Activated B cell treated with CpG ODN at 0.5 μM for 24 hours (primary cell): ENCODE measurements around the gene SKIDA1. TPM values are rescaled to one million over a fixed set of nuclear protein-coding genes. Genes with fewer than 3 reads are reported as not detected.

Experiments used
- ATAC-seq: fragments of 200-7000 bp; cut with Tn5 transposase; one replicate; pipeline ENCODE4 v1.10.0; 2021; ENCODE audit warnings: low read depth, mild to moderate bottlenecking, moderate library complexity
- CTCF ChIA-PET: fragments of 350-600 bp; sonication (Branson Sonifier 250); formaldehyde crosslinking; loops from one replicate; lab custom pipeline; 2021; ENCODE audit warnings: antibody characterized with exemption; lab: Charles Lee
- POLR2A ChIA-PET: fragments of 350-600 bp; sonication (Branson Sonifier 250); formaldehyde crosslinking; loops from one replicate; lab custom pipeline; 2021; ENCODE audit warnings: antibody characterized with exemption; lab: Charles Lee
- DNase-seq: peaks from one replicate; pipeline ENCODE4 v3.0.0; 2022
- H3K27ac Mint-ChIP-seq: one replicate; pipeline ENCODE4 v1.8.0; 2020; ENCODE audit warnings: mixed read lengths
- H3K27me3 Mint-ChIP-seq: one replicate; pipeline ENCODE4 v1.8.0; 2021; ENCODE audit warnings: mixed read lengths
- H3K36me3 Mint-ChIP-seq: one replicate; pipeline ENCODE4 v1.8.0; 2021; ENCODE audit warnings: low read depth, mixed read lengths
- H3K4me1 Mint-ChIP-seq: one replicate; pipeline ENCODE4 v1.8.0; 2021; ENCODE audit warnings: mixed read lengths
- H3K4me3 Mint-ChIP-seq: one replicate; pipeline ENCODE4 v1.8.0; 2020; ENCODE audit warnings: mild to moderate bottlenecking, mixed read lengths
- H3K9me3 Mint-ChIP-seq: one replicate; pipeline ENCODE4 v1.8.0; 2020; ENCODE audit warnings: mixed read lengths
- intact Hi-C: fragments of 100-400 bp; cut with micrococcal nuclease; formaldehyde crosslinking; loops from one replicate; pipeline ENCODE4 v1.15.1; 2024
- total RNA-seq: library from RNA; stranded (reverse); gene quantifications from 2 replicates; pipeline ENCODE4 v1.2.3, GENCODE V29; 2022
- TF ChIP-seq, protein P1 (sequence below): fragments of 200-600 bp; IDR thresholded peaks from one replicate; pipeline ENCODE4 v1.8.0; 2022; ENCODE audit warnings: antibody characterized with exemption, mild to moderate bottlenecking

The SKIDA1 gene
- total RNA-seq, 1 donor from 2014 or later = 0.60 TPM

DNA sequence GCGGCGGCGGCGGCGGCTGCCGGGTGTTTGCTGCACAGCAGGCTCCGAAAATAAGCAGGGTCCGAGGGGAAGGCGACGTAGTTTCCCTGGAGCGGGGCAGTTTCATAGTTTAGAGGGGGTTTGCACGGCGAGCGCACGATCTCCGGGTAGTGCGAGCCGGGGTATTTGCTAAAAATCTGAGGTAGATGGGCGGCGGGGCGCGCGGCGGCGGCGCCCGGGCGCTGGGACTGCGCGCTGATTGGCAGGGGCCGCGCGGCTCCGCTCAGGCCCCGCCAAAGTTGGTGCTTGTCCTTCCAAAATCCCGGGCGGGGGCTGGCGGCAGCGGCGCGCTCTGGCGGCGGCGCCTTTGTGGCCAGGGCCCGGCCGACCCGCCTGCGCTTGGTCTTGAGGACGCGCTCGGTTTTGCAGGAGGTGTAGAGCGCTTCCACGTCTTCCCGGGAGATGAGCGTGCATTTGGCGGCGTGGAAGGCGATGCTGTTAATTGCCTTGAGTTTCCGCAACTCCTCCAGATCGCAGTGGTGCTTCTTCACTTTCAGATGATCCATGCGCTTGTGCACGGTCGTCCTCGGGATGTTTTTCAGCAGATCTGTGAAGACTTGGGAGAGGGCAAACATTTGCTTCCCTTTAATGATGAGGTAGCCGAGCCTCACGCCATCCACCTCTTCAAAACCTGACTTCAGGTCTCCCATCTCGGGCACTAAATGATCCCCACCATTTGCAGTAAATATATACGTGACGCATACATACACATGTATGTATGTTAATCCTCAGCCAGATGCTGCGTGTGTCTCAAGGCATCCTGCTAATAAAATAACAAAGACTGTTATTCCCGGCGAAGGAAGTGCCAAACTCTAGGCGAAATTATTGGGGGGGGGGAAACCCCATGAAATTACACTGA is 8.1 kb downstream of the SKIDA1 start:
- H3K9me3 Mint-ChIP-seq = no peaks in the 10 kb centered on the region
- DNase-seq = peak; percentile 39
- TF ChIP-seq, protein P1, sequence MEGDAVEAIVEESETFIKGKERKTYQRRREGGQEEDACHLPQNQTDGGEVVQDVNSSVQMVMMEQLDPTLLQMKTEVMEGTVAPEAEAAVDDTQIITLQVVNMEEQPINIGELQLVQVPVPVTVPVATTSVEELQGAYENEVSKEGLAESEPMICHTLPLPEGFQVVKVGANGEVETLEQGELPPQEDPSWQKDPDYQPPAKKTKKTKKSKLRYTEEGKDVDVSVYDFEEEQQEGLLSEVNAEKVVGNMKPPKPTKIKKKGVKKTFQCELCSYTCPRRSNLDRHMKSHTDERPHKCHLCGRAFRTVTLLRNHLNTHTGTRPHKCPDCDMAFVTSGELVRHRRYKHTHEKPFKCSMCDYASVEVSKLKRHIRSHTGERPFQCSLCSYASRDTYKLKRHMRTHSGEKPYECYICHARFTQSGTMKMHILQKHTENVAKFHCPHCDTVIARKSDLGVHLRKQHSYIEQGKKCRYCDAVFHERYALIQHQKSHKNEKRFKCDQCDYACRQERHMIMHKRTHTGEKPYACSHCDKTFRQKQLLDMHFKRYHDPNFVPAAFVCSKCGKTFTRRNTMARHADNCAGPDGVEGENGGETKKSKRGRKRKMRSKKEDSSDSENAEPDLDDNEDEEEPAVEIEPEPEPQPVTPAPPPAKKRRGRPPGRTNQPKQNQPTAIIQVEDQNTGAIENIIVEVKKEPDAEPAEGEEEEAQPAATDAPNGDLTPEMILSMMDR = no peak

DNA sequence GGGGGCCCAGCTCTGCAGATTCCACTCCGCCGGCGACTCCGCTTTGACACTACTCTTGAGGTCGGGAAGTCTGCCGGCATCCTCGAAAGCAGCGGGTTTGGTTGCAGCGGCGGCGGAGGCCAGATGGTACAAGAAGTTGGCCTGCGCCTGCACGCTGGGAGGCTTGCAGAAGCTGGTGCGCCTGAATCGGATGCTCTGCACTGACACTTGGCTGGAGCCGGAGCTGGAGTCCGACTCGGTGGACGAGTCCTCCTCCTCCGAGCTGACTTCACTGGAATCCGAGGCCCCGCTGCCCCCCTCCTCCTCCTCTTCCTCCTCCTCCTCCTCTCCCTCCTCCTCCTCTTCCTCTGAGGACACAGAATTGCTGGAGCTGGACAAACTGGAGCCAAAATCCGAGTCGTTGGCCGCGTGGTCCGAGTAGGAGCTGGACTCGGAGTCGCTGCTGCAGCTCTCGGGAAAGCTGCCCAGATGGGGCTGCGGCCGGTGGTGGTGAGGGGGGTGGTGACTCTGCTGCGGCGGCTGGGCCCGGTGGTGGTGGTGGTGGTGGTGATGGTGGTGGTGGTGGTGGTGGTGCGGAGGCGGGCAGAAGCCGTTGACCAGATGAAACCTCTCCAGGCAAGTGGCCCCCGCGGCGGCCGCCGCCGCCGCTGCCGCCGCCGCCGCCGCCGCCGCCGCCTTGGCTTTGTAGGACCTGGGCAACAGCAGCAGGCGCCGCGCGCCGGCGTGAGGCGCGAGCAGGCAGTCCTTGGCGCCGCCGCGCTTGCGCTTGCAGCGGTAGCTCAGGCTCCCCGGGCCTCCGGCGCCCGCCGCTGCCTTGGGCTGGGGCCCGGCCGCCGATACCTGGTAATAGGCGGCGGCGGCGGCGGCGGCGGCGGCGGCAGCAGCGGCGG is 9.0 kb downstream of the SKIDA1 start:
- DNase-seq (peak; percentile 48), ATAC-seq (peak; percentile 79)
- peak overlapping the region; percentile 82 for H3K4me3 Mint-ChIP-seq
- intact Hi-C loops = loop anchor here (1.0 to 5.0 kb wide), 5 partner anchors 9 to 1656 kb away; partner anchors contain the start of genes MLLT10 and SKIDA1
- CTCF ChIA-PET = interaction anchor here (1.4 kb wide), 2 partner anchors 20 to 477 kb away, joined by 4 to 6 read pairs; no protein-coding TSS in a partner anchor
- peaks cover 38% of the 10 kb centered on the region for H3K4me1 Mint-ChIP-seq
- POLR2A ChIA-PET = interaction anchor here (0.6 to 1.5 kb wide), 3 partner anchors 20 to 920 kb away, joined by 3 to 10 read pairs (median 4); no protein-coding TSS in a partner anchor
- no peaks in the 10 kb centered on the region for H3K9me3 Mint-ChIP-seq
- H3K36me3 Mint-ChIP-seq = no peaks in the 10 kb centered on the region
- TF ChIP-seq, protein P1 = no peak
- no peak overlapping the region for H3K27ac Mint-ChIP-seq
- H3K27me3 Mint-ChIP-seq = peaks cover 76% of the 10 kb centered on the region

More for the DNA sequence above, 8.1 kb downstream of the SKIDA1 start:
- intact Hi-C loops = loop anchor here (1.0 to 5.0 kb wide), 5 partner anchors 8 to 1681 kb away; partner anchors contain the start of genes MLLT10 and SKIDA1
- H3K36me3 Mint-ChIP-seq = no peaks in the 10 kb centered on the region
- peak; percentile 35 for ATAC-seq
- H3K4me1 Mint-ChIP-seq = peaks cover 38% of the 10 kb centered on the region
- ChIA-PET CTCF (interaction anchor here (0.7 to 1.4 kb wide), 4 partner anchors 21 to 476 kb away, joined by 3 to 7 read pairs (median 5); no protein-coding TSS in a partner anchor), POLR2A (interaction anchor here (0.6 to 1.5 kb wide), 6 partner anchors 10 to 919 kb away, joined by 3 to 10 read pairs (median 4); partner anchors contain the start of gene MLLT10)
- H3K27me3 Mint-ChIP-seq = peaks cover 71% of the 10 kb centered on the region
- peak overlapping the region; percentile 32 for H3K27ac Mint-ChIP-seq
- H3K4me3 Mint-ChIP-seq = peak overlapping the region; percentile 82

DNA sequence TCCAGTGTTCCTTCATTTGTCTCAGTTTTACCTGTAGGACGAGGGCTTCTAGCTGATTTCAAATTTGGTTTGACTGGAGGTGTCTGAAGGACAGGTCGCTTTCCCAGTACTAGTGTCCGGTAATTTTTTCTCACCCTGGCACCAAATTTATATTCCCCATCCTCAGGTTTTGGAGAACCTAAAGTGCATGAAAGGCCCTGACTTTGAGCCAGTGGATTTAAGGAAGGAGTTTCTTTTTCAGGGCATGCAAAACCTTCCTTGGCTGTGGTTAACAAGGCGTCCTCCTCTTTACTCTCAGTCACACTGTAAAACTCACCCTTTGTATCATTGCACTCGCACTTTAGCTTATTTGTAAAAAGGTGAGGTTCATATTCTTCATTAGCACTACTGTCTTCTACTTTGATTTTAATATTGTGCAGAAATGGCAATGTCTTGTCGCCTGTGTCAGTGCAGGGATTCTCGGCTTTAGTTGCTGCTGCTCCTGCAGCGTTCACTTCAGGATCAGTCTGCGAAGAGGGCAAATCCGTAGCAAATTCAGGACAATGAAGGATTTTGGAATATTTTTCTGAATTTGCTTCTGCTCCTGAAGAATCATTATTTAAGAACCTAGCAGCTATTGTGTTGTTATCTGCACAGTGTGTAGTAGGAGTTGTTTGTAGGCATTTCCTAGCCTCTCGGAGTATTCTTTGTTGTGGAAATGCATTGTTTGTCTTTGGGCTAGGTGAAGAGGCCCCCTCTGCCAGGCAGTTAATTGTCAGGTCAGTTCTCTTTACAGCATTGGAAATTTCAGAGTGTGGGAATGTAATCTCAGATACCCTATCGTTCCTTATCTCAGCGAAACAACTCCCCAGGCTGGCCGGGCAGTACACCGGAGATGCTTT is 9.9 kb downstream of the SKIDA1 start:
- H3K4me3 Mint-ChIP-seq = peak overlapping the region; percentile 66
- no peaks in the 10 kb centered on the region for H3K9me3 Mint-ChIP-seq
- TF ChIP-seq, protein P1 = no peak
- ChIA-PET POLR2A (interaction anchor here (1.5 kb wide), 1 partner anchor 19 kb away, joined by 10 read pairs; no protein-coding TSS in a partner anchor), CTCF (interaction anchor here (1.4 kb wide), 2 partner anchors 19 to 478 kb away, joined by 4 to 6 read pairs; no protein-coding TSS in a partner anchor)
- peaks cover 37% of the 10 kb centered on the region for H3K4me1 Mint-ChIP-seq
- H3K27ac Mint-ChIP-seq = no peak overlapping the region
- no peak for DNase-seq
- intact Hi-C loops = loop anchor here (1.0 to 5.0 kb wide), 2 partner anchors 18 to 1657 kb away; no protein-coding TSS in a partner anchor
- peaks cover 73% of the 10 kb centered on the region for H3K27me3 Mint-ChIP-seq
- no peaks in the 10 kb centered on the region for H3K36me3 Mint-ChIP-seq
- no peak for ATAC-seq

DNA sequence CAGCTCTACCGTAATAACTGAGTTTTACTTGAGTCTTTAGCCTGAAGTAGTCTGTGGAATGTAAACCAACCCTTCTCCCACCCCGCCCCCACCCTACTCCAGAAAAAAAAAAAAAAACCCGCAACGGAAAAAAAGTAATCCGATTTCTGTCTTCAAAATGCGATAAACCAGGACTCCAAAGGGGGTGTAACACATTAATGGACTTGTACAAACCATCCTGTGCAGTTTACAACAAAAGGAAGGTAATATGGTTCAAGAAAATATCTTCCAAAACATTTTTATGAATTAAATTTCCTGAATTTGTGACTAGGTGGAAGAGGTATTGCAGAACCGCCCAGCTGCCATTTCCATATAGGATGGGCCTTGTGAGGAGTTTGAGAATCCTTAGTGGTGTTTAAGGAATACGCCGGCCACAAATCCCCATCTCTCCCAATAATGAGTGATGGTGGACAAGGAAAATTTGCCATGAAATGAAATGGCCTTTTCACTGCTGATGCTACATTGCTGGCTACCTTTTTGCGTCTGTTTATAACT is 10.6 kb downstream of the SKIDA1 start:
- ChIA-PET CTCF (no interaction called here), POLR2A (interaction anchor here (0.7 kb wide), 2 partner anchors 10 to 63 kb away, joined by 3 to 5 read pairs; no protein-coding TSS in a partner anchor)

More for the DNA sequence above, 10.6 kb downstream of the SKIDA1 start:
- ATAC-seq (no peak), DNase-seq (no peak)
- H3K9me3 Mint-ChIP-seq = no peaks in the 10 kb centered on the region
- H3K36me3 Mint-ChIP-seq = no peaks in the 10 kb centered on the region
- no peak overlapping the region for H3K27ac Mint-ChIP-seq
- H3K27me3 Mint-ChIP-seq = peaks cover 69% of the 10 kb centered on the region
- H3K4me3 Mint-ChIP-seq = no peak overlapping the region
- intact Hi-C loops = loop anchor here (5.0 kb wide), 1 partner anchor 1657 kb away; no protein-coding TSS in a partner anchor
- peaks cover 33% of the 10 kb centered on the region for H3K4me1 Mint-ChIP-seq
- TF ChIP-seq, protein P1 = no peak
